ENCODE results near the gene RBPJ.
A peak's percentile ranks its signal among the peaks of the same experiment; 100 is the strongest.
"Not testable (repeated sequence)": the region's sequence is repeated elsewhere in the genome, so short reads cannot be mapped to it uniquely, and the experiment has no call there.

The RBPJ gene

DNA sequence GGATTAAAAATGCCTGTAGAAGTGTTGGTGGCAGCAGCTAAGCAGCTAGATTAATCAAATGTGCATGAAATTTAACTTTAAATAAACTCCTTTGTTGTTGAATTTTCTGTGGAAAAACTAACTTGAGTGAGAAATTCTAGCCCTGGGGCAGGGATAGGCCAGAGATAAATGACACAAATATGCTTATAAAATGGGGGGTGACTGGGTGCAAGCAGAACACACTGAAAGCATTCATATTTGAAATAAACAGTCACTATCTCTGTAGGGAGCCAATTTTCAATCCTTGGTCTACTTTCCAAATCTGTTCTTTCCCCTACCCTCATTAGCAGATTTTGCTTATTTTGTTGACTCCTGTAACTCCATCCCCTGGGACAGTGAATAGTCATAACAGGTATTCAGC lies 47.9 kb downstream of the RBPJ start:
- no peak for DNase-seq (ENCODE audit: low read depth, low spot score)
- no peak overlapping the region for H3K27ac ChIP-seq

DNA sequence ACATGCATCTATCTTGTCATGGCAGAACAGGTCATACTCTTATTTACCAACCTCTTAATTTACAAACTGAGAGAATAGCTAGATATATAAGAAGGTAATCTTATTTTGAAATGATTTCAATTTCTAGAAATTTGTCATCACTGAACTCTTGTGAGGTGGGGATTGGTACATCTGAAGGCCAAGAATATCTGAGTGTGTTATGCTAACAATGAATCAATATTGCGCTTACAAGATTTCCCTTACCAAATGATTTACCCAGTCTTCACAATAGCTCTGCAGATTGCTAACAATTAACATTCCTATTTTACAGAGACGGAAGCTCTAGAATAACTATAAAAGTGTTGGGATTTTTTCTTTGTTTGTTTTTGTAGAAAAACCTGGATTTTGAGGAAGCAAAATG lies 48.3 kb downstream of the RBPJ start:
- no peak overlapping the region for H3K27ac ChIP-seq
- no peak for DNase-seq (ENCODE audit: low read depth, low spot score)

DNA sequence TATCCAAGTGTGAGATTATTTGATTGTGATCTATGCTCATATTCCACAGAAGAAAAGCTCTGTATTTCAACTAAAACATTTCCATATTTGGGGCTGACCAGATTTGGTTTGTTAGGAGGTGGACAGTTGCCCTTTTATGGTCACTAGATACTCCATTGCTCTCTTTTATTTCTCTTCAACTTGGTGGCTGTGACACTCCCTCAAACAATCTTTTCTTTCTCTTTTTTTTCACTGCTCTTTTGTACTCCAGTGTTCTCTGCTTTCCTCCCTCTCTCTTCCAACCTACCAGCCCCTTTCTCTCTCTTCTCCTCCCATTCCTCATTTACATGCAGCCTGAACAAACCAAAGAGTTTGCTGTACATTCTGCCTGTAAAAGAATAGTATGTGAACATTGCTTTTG lies 48.8 kb downstream of the RBPJ start:
- H3K27ac ChIP-seq = no peak overlapping the region
- no peak for DNase-seq (ENCODE audit: low read depth, low spot score)

DNA sequence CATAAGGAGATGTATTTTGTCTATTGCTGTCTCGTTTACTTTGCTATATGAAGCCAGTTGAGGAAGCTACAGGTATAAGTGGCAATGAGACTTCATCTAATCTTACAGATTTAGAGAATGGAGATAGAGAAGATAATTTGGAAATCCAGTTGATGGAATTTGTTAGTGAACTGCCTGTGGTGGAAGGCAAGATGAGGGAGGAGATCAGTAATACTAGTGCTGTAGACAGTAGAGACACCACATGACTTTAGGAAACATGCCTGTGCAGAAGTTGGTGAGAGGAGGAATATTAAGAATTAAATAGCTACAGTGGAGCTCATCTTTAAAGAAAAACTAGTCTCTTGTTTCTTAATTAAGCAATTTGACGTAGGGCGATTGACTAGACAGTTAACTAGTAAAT lies 51.3 kb downstream of the RBPJ start:
- H3K27ac ChIP-seq = no peak overlapping the region
- DNase-seq (ENCODE audit: low read depth, low spot score) = no peak

DNA sequence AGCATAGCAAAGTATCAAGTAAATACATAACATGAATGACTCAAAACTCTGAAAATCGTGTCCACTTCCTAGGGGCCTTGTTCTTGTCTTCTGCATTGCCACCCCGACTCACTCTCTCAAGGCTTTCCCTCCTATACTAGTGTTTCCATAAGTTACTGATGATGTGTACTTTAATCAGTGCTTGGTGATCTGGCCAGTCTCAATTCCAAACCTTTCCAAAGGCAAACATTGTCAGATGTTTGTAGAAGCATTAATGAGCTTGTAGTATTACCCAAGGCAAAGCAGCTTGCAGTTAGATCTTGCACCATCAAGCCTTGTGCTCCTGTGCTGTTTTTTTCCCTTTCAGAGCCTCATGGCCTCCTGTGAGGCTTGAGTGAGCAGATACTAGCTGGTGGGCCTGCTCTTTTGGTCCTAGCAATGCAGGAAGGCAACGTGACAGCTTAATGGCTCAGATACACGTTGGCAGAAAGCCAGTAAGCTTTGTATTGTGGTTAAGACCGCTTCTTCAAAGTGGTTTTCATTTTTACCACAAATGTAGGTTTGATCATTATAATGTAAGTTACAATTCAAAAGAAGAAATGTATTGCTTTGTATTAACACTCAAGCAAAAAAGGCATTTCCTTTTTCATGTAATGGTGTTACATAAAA lies 51.8 kb downstream of the RBPJ start:
- peak; percentile 16 for DNase-seq (ENCODE audit: low read depth, low spot score)
- H3K27ac ChIP-seq = no peak overlapping the region

DNA sequence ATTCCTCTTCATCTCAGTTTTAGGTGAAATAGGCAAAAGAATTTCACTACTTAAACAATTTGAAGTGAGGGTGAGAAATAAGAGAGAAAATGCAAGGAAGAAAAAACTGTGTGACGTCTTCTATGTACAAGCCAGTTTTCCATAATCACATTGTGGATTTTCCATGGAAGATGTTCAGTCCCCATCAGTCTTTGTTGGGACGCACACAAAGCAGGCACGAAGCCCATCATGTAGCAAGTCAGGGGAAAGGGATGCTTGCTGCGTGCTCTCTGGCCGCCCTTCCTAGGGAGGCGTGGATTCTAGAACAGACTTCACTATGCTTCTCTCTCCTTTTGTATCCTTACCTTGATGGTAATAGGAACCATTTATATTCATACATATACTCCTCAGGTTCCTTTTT lies 54.7 kb downstream of the RBPJ start:
- DNase-seq (ENCODE audit: low read depth, low spot score) = no peak
- no peak overlapping the region for H3K27ac ChIP-seq

DNA sequence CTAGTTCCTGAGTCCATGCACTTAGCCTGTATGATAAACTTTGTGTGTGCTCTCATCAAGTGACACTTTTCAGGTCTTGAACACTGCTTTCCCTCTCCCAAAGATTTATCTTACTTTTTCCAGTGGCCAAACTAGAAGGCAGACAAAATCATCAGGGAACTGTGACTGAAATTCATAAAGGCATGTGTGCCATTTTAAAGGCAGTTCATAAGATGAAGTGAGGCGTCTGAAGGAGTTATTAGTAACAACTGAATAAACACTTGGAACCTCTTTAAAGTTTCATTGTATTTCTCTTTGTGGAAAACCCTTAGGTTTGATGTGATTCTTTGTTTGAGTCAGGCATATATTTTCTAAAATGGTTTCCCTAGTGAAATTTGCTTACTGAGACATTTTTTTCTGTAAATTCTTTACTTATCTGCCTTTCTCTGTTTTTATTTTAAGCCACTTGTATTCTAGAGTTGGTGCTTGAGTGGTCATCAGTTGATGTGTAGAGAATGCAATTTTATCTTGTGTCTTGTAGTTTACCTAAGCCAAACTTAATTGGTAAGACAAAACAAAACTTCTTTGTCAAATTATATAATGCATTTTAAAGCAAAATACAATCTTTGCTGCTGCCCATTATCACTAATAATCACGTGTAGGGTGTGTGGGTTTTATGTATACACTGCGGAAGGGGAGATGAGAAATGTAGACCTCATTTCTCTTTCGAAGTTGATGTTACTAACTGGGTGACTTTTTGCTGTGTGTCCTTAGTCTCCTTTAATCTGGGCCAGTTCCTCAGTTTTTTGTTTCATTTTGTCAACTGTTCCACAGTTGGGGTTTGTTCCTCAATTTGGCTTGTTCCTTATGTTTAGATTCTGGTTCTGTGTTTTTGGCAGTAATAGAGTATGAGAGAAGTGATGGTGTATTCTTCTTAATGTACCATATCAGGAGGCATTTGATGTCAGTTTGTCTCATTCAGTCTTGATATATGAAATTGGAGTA lies 56.8 kb downstream of the RBPJ start:
- DNase-seq (ENCODE audit: low read depth, low spot score) = no peak
- H3K27ac ChIP-seq = no peak overlapping the region

DNA sequence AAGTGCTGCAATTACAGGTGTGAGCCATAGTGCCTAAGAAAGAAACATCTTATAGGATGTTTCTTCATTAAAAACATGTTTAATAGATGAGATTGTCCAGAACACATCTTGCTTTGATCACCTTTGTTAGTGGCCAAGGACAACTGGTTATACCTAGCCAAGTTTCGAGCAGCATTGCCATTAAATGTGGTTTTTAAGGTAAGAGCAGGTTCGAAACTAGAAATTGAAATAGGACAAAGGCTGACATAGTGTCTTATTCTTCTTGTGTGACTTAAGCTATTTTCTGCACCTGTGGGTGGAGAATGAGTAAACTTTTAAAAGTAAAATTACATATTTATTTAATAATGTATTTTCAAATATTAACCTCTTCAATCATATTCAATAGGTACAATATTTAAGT lies 59.0 kb downstream of the RBPJ start:
- DNase-seq (ENCODE audit: low read depth, low spot score) = no peak

DNA sequence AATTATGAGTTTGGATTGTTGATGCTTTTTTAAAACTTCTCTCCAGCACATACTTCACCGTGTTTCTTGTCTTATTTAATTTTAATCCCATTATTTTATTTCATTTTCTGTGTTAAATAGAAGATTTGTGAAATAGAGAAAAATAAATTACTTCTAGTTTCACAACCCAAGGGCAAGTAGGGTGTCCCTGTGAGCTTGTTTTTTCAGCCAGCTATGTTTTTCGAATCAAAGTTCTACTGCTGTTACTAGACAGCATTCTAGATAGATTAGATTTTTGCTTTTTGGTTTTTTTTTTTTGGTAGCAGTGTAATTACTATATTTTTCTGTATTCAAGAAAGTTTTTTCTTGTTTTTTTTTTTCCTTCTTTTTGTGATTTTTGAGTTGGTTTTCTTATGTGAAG lies 59.9 kb downstream of the RBPJ start:
- no peak overlapping the region for H3K27ac ChIP-seq
- DNase-seq (ENCODE audit: low read depth, low spot score) = no peak

More for the DNA sequence above, 59.0 kb downstream of the RBPJ start:
- H3K27ac ChIP-seq = no peak overlapping the region

DNA sequence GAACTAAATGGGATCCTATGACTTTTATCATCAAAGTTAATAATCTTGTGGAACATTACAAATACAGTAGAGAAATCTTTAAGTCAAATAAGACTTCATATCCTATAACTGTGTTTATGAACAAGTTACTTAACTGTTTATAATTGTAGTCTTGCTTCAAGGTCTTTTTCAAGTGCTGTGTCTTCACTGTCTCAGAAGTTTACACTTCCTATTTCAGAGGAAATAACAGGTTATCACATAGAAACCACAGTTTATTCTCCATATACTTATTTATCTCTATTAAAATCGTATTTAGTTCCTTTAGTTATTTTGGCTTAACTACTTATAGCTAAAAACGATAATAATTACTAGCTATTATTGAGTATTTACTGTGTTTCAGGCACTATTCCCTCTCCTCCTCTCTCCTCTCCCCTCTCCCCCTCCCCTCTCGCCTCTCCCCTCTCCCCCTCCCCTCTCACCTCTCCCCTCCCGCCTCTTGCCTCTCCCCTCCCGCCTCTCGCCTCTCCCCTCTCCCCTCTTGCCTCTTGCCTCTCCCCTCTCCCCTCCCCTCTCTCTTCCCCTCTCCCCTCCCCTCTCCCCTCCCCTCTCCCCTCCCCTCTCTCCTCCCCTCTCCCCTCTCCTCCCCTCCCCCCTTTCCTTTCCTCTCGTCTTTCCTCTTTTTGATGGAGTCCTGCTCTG lies 63.7 kb downstream of the RBPJ start:
- no peak for DNase-seq (ENCODE audit: low read depth, low spot score)
- no peak overlapping the region for H3K27ac ChIP-seq

DNA sequence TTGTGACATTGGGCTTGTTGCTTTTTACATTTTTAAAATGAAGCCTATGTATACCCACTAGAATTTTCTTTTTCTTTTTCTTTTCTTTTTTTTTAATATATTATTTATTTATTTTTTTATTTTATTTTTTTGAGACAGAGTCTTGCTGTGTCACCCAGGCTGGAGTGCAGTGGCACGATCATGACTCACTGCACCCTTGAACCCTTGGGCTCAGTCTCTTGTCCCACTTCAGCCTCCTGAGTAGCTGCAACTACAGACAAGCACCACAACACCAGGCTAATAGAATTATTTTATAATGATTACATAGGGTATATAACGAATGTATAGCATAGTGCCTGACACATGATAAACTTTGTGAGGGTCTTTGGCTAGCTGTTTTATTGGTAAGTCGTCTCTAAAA lies 64.9 kb downstream of the RBPJ start:
- no peak overlapping the region for H3K27ac ChIP-seq
- DNase-seq (ENCODE audit: low read depth, low spot score) = no peak

DNA sequence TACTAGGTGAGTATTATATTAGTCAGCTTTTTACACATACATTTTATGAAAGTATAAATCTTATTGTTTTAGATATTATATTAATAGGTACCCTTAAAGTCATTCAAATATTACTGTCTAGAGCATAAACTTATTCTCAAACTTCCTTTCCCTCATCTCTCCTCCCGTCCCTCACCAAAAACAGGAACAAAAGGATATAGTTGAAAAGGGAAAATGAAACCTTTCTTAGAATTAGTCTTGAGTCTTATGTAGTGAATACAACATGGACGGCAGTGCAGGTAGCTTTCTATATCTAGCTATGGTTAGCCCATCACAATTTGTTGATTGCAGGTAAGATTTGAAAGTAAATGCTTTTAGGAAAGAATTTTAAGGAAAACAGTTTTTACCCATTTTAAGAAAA lies 65.6 kb downstream of the RBPJ start:
- H3K27ac ChIP-seq = no peak overlapping the region

DNA sequence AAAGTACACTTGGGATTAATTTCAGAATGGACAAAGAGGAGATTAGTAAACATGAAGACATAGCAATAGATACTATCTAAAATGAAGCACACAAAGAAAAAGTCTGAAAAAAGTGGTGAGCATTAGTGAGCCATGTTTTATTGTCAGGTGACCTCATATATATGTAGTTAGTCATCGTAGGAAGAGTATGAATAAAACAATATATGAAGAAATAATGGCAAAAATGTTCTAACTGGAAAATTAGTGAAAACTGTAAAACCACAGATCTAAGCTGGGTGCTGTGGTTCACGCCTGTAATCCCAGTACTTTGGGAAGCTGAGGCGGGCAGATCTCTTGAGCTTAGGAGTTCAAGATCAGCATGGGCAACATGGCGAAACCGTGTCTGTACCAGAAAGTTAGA lies 67.9 kb downstream of the RBPJ start:
- DNase-seq (ENCODE audit: low read depth, low spot score) = no peak
- H3K27ac ChIP-seq = peak overlapping the region; percentile 31

More for the DNA sequence above, 65.6 kb downstream of the RBPJ start:
- no peak for DNase-seq (ENCODE audit: low read depth, low spot score)

DNA sequence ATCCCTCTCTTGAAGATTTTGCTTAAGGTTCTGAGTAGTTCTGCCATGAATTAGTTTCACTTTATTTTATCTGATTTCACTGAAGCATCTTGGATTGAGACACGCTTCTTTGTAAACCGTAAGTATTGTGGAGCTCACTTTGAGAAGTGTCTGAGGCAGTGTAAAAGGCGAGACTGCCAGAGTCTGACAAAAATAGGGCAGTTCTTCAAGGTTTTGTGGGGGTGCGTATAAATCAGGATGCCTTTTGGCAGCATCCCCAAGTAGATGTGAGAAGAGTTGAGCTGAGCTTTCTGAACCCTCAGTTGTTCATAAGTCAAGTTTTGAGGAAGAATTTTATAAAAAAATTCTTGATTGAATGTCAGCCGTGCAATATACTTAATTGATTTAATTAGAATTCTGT lies 76.3 kb downstream of the RBPJ start:
- DNase-seq (ENCODE audit: low read depth, low spot score) = no peak
- H3K27ac ChIP-seq = no peak overlapping the region

DNA sequence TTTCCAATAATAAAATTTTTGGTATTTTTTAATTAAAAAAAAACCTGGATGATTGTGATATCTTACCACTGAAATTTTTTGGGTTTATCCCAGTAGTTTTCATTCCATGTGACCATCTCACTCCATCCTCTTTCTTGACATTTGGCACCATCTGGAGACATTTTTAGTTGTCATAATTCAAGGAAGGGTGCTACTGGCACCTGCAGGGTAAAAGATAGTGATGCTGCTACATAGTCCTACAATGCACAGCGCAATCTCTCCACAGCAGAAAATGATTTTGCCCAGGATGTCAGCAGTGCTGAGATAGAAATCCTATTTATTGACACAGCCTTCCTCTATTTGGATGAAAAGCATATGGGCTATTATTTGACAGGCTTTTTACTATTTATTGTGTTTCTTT lies 79.3 kb downstream of the RBPJ start:
- H3K27ac ChIP-seq = no peak overlapping the region
- no peak for DNase-seq (ENCODE audit: low read depth, low spot score)

DNA sequence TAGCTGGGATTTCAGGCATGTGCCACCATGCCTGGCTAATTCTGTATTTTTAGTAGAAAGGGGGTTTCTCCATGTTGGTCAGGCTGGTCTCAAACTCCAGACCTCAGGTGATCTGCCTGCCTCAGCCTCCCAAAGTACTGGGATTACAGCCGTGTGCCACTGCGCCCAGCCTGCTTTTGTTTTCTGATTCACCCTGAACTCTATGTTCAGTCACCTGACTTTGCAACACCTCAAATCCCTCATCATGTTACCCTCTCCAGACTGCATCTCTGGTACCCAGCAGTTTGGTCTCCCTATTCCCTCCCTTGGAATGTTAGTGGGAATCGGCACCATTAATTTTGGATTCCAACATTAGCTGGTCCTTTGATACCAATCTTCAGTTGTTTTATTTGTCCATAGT lies 81.2 kb downstream of the RBPJ start:
- not testable (repeated sequence) for H3K27ac ChIP-seq; DNase-seq (ENCODE audit: low read depth, low spot score)

DNA sequence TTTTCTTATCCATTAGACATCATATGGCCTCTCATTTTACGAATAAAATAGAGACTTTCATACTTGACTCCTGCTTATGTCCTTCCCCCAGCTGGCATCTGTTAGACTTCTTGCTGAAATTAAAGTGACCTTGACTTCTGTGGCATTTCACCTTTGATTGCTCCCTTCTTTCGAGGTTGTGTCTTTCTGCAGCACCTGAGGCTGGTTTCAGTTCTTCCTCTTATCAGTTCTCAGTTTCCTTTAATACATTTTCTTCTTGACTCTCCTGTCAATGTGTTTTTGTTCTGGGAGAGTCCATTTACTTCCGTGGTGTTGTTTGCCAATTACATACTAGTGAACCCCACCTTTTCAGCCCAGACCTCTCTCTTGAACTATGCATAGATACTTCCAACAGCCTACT lies 81.6 kb downstream of the RBPJ start:
- no peak overlapping the region for H3K27ac ChIP-seq
- DNase-seq (ENCODE audit: low read depth, low spot score) = no peak

DNA sequence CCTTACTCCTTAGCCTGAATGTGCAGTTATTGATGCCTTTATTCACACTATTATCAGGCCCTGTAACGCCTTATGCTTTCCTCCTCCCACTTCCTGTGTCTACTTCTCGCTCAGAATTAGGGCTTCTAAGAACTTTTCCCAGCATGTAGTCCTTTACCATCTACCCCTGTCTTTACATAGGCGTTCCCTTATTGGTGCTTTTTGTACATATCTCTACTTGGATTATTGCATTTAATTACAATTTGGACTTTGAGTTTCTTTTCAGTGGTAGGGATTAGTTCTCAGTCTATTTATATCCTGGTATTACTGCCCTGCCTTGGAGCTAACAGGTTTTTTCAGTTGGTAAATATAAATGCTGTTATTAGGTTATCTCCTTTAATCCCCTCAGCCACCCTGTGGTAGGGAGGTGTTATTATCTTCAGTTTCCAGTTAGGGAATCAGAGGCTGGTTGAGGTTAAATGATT lies 84.0 kb downstream of the RBPJ start:
- H3K27ac ChIP-seq = no peak overlapping the region
- no peak for DNase-seq (ENCODE audit: low read depth, low spot score)

DNA sequence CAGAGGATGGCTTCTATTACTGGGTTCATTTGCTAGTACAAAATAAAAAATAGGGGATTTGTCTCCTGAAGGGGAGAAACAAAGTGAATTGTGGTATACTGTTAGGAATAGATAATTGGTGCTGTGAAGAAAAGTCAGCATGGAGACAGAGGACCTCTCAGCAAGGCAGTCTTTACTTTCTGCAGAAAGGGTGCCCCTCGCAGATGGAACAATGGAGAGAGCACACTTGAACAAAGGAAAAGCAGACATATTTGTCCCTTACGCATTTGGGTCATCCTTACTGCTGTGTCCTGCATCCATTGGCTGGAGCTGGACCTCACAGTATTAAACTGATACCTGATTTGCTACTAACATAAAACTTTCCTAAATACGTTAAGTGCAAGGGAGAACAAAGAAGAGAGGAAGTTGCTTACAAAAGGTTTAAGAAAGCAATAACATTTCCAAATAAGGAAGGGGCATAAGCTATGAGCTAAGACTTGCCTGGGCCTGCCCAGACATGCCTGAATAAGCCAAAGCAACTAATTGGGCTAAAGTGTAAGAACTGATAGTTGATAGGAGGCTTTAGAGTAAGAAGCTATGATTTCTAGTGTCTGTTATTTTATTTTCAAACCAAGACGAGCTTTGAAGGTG lies 85.6 kb downstream of the RBPJ start:
- no peak for DNase-seq (ENCODE audit: low read depth, low spot score)
- no peak overlapping the region for H3K27ac ChIP-seq

DNA sequence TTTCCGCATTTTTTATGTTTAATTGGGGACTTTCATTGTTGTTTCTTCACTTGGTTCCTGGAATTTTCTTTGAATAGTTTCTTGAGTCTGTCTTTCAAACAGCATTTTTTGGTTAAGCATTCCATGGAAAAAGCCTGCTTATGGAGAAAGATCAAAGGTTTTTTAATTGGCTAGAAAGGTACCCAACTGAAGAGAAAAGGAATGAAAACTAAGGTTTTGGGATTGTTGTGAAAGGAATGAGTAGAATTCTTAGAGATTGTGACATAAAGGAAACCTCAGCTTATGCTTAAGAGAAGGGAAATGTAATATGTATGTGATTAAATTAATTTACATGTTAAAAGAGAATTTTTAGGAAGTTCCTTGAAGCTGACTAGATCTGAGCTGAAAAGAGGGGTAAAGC lies 86.7 kb downstream of the RBPJ start:
- no peak for DNase-seq (ENCODE audit: low read depth, low spot score)
- no peak overlapping the region for H3K27ac ChIP-seq

All from epithelial cell of prostate (primary cell).